NK-92 (cell line): ENCODE results near the gene KLHL36.
"Not testable (repeated sequence)": the region's sequence is repeated elsewhere in the genome, so short reads cannot be mapped to it uniquely, and the experiment has no call there.

Experiments used
- DNase-seq: peaks from one replicate; lab custom pipeline; 2025; ENCODE audit not compliant: unreplicated experiment; lab: John Stamatoyannopoulos, UW

The KLHL36 gene

DNA sequence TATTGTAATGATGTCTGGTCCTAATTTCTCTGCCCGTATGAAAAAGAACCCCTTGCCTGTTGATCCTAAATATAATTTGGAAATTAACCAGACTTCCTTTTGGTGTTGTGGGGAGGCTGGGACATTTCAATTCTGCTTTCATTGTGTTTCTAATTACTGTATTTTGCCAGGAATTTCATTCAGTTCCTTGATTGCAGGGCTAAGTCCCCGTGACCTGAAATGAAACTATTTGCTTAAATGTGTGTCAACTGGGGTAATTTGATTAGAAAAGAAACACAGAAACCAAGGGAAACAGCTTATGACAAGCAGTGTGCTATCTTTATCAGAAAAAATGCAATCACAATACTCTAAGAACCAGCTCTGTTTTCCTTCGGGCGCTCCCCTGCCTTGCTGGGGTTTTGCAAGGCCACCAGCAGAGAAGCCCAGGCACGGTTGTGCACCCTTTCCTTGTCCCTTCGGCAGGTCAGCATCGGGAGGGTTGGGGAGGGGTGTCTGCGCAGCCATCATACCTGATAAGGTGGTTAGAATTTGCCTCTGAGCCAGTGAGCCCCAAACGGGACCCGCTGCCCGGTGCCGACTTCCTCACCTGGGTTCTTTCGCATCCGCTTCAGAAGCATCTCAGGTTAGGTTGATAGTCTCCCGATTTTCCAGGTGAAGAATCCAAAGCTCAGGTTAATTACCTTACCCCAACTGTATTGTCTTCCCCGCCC is 19.4 kb downstream of the KLHL36 start:
- no peak for DNase-seq

DNA sequence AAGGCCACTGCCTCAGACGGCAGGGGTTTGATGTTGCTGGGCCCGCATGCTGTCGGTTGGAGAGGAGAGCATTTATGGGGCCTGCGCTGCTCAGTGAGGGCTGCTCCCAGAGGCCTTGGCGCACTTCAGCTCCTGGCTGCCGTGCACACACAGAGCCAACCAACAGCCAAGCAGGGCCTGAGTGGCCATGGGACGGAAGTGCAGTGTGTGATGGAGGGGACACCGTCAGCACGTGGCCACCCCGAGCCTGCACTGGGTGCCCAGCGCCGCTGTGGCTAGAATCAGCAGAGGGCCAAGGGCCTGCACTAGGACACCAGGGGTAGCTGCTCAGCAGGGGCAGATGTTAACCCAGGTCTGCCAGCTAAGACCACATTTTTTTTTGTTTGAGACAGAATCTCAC is 21.8 kb downstream of the KLHL36 start:
- DNase-seq, result no peak

DNA sequence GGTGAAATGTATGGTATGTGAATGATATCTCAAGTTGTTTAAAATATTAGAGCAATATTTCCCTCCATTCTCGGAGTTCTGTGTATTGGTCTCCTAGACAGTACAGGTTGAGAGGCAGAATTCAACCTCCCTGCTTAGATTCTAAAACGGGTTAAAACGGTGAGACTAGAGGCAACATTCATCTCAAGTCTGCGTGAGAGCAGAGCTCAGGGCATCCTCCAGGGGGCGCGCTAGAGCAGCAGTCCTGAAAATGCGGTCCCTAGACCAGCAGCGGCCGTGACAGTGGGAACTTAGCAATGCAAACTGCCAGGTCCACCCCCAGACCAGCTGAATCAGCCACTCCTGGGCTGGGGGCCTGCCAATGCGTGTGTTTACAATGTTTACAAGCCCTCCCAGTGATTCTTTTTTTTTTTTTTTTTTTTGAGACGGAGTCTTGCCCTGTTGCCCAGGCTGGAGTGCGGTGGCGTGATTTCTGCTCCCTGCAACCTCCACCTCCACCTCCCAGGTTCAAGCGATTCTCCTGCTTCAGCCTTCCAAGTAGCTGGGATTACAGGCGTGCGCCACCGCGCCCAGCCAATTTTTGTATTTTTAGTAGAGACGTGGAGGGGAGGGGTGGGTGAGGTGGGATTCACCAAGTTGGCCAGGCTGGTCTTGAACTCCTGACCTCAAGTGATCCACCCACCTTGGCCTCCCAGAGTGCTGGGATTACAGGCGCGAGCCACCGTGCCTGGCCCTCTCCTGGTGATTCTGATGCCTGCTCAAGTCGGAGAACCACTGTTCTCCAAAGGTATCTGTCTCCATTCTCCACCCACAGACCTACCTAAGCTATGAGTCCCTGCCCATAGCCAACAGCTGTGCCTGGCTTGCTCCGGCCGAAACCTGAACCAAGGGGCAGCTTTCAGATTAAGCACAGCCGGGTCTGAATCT is 24.2 kb downstream of the KLHL36 start:
- no peak for DNase-seq

DNA sequence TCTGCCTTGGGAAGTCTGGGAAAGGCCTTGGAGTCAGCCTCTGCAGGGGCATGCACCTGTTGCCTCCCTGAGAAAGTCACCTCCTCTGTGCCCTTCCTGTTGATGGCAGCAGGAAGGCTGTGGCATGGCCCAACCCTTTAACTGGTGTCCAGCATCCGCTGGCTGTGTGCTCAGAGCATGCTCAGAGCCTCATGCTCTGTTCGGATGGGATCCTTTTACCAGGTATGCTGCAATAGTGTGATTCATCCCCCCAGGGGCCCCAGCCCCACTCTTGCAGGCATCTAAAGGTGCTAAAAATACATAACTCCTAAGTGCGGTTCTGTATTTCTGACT is 24.9 kb downstream of the KLHL36 start:
- no peak for DNase-seq

DNA sequence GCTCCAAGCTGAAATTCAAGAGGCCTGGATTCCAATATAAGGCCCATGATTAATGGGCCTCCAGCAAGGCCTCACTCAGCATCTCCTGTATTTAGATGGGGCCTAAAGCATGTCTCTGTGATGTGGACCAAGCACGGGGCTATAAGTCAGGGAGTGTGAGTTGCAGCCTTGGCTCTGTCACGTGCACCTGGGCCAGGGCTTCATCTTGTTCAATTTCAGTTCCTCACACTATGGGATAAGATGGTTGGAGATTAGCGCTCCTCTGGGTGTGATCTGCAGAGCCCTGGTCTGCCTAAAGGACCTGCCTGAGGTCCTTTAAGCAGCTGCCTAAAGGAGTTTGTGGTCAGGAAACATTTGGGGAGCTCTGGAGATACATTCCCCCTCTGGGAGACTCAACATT is 25.2 kb downstream of the KLHL36 start:
- DNase-seq, result no peak

DNA sequence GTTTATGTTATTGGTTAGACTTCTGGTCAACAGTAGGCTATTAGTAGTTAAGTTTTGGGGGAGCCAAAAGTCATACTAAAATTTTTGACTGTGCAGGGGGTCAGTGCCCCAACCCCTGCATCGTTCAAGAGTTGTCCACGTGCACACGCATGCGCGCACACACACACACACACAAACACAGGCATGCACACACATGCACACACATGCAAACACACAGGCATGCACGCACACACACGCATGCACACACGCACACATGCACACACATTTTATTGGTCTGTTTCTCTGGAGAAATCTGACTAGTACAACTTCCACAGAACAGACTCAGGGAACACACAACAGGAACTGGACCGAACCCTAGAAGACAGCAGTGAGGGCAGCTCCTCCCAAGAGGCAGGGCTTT is 27.1 kb downstream of the KLHL36 start:
- no peak for DNase-seq

DNA sequence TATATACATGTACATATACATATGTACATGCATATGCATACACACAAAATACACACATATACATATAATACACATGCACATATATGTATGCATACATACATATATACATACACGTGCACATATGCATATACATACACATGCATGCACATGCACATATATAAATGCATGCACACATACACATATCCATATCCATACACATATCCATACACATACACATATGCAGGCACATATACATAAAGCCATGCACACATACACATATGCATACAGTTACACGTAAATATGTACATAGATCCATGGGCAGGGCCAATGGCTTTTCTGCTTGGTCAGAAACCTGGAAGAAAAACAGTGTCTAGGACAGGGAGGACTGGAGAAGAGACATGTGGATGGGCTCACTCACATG is 27.6 kb downstream of the KLHL36 start:
- DNase-seq, result no peak

DNA sequence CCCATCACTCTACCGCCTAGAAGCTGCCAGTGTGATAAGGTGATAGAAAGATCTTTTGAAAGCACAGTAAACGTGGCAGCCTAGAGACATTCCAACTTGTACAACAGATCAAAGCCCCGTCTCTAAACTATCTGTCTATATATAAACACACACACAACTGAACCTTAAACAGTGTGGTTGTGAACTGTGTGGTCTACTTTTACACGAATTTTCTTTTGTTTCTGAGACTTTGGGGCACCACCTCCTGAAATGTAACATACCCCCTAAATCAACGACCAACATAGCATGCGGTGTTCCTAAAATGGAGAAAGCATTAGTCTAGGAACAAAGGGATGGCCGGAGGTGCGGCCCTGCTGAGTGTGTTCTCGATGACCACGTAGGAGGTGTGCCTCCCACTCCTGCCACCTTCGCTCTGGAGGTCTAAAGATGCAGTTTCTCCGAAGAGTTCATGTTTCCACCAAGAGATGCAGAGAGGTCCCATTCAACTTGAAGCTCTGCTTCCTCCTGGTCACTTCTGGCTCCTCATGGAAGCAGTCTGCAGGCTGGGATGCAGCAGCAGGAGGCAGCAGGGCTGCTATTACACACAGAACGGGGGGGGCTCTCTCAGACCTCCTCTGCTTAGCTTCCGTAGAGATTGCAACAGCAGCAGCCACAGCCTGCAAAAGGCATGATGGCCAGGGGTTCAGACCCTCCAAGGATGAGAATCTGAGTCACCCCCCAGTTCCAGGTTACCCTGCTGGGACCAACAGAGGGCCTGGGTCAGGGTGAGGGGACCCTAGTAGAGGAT is 28.9 kb downstream of the KLHL36 start:
- no peak for DNase-seq

DNA sequence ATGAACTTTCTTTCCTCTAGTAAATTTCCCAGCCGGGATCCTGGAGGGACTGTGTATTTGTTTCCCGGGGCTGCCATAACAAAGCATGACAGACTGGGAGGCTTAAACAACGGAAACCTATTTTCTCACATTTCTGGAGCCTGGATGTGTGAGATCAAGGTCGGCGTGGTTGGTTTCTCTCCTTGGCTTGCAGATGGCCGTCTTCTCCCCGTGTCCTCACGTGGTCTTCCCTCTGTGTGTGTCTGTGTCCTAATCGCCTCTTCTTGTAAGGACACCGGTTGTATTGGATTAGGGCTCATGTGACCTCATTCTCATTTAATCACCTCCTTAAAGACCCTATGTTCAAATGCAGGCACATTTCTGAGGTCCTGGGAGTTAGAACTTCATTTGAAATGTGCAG is 29.5 kb downstream of the KLHL36 start:
- DNase-seq, result no peak

DNA sequence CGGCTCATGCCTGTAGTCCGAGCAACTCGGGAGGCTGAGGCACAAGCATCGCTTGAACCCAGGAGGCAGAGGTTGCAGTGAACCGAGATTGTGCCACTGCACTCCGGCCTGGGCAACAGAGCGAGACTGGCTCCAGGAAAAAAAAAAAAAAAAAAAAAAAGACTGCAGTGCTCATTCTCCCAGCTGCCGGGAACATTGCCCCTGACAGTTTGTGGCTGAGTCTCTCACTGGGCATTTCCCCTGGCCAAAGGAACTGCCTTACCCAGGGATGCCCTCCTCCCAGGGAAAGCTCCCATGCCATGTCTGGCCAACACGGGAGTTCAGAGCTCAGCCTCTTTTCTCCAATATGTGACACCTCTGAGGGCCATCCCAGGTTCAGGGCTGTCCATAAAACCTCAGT is 30.2 kb downstream of the KLHL36 start:
- DNase-seq, result no peak

DNA sequence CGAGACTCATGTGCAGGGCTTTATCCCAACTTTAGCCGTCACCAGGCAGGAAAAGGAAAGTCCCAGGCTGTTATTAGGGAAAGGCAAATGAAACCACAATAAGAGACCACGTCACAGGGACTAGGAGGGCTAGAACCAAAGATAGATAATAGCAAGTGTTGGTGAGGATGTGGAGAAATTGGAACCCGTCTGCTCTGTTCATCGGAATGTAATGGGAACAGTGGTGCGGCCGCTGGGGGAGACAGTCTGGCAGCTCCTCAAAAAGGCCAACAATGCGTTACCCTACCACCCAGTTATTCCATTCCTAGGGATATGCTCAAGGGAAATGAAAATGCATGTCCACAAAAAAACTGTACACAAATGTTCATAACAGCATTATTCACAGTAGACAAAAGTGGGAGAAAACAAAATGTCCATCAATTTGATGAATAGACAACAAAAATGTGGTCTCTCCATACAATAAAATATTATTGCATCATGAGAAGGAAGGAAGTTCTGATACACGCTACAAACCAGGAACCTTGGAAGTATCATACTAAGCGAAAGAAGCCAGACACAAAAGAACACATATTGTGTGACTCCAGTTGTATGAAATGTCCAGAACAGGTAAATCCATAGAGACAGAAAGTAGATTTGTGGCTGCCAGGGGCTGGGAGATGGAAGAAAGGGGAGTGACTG is 32.0 kb downstream of the KLHL36 start:
- no peak for DNase-seq

DNA sequence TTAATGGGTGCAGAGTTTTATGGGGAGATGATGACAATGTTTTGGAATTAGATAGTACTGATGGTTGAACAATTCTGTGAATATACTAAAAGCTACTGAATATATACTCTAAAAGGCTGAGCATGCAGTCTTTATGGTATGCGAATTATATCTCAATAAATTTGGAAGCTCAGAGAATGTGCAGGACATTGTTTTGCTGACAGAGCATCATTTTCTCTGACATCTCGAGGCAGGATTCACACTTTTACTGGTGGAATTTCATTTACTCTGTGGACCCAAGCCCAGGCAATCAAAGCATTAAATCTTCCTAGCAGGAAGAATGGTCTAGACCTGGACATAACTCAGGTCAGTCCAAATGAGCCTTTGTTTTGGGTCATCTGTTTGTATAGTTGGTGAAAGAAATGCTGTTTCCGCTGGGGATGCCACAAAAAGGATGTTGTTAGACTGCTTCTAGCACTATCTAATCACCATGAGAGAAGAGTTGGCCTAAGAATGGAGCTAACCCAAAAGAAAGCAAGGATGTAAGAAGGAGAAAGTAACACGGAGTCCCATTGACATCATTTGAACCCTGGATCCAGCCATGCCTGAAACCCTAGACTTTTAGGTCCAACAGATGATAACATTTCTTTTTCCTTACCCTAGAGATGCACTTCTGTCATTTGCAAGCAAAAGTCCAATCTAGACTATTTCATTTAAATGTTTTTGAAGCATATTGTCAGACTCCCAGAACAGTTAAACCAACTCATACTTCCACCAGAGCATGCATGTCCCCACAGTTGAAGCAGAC is 32.7 kb downstream of the KLHL36 start:
- no peak for DNase-seq

DNA sequence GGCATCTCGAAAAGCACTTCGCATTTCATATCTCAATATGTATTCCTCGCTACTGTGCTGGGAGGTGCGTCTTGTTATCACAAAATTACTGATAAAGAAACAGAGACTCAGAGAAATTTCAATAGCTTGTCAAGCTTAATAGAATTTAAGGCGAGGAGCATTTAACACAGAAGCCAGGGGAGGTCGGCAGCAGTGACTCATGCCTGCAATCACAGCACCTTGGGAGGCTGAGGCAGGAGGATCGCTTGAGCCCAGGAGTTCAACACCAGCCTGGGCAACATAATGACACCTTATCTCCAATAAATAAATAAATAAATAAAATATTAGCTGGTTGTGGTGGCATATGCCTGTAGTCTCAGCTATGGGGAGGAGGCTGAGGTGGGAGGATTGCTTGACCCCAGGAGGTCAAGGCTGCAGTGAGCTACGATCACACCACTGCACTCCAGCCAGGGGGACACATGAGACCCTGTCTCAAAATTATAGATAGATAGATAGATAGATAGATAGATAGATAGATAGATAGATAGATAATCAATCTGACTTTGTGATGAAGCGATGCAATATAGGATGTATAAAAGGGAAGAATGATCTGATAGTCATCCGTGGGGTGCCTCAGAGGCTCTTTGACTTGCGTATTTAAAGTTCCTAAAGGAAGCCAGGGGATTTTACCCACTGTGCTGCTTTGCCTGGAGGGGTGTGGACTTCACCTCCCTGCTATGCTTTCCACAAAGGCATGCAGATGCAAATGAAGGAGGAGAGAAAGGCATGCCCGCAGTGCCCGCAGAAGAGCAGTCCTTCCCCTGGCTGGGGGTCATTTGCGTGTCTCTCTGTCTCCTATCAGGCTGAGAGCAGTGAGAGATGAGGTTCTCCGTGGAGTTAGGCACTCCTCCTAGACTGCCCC is 35.6 kb downstream of the KLHL36 start:
- DNase-seq, result no peak

DNA sequence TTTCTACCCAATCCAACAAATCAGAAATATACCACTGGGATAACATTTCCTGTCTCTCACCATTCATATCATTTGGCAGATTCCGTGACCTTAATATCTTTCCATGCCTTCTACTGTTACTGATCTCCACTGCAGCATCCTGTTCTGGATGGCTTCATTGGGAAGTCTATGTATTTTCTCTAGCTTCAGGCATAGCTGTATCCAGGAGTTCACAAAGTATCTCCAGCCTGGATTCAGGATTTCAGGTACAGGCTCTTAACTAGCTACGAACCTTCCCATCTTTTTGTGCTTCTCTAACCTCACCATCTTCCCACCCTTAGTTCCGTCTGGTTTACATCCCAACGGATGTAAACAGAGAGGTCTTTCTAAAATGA is 36.3 kb downstream of the KLHL36 start:
- DNase-seq, result no peak

DNA sequence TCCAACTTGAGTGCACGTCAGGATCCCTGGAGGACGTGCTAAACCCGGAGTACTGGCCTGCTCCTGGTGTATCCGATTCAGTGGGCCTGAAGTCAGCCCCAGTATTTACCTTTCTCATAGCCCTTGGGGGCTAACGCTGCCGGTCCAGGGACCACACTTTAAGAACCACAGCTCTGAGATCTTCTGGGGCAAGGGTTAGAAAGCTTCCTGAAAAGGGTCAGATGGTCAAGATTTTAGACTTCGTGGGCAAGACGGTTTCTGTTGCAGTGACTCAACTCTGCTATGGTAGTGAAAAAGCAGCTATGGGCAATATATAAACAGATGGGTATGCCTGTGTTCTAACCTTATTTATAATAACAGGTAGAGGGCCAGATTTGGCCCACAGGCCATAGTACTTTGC is 36.9 kb downstream of the KLHL36 start:
- DNase-seq, result no peak

DNA sequence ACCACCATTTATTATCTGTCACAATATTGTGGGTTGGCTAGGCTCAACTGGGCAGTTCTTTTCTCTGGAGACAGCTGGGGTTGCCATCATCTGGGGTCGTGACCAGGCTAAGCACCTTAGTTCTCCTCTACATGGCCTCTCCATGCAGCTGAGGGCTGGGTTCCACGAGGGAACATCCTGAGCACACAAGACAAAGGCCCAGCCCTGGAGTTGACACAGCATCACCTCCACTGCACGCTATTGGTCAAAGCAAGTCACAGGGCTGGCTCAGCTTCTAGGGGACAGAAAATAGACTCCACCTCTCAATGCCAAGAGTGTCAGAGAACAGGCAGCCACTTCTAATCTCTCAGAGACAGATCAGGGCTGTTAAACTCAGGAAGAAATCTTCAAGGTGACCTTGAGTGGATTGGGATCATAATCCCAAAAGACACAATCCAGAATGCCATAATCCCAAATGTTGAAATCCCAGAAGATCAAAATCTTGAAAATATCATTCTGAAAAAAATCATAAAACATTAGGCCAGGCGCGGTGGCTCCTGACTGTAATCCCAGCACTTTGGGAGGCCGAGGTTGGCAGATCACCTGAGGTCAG is 38.5 kb downstream of the KLHL36 start:
- DNase-seq, result no peak

DNA sequence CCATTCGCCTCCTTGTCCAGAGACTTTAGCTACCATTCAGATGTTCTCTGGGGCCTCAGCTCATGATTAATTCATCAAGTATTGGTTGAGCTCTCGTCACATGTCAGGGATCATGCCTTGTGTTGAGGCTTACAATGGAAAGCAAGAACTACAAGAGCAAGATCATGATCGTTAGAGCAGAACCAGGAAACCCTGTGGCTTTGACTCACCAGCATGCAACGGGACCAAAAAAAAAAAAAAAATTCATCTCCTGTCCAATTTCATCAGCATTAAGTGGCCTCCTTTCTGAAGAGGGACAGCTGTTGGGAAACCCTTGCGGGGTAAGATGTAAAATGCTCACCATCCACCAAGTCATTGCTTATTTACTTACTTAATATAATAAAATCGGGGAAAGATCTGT is 39.4 kb downstream of the KLHL36 start:
- DNase-seq, result no peak

DNA sequence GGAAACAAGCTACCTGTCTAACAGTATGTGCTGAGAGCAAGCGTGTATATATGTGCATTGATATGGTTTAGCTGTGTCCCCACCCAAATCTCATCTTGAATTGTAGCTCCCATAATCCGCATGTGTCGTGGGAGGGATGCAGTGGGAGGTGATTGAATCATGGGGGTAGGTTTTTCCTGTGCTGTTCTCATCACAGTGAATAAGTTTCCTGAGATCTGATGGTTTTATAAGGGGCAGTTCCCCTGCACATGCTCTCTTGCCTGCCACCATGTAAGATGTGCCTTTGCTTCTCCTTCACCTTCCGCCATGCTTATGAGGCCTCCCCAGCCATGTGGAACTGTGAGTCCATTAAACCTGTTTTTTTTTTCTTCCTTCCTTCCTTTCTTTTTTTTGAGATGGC is 39.9 kb downstream of the KLHL36 start:
- not testable (repeated sequence) for DNase-seq

DNA sequence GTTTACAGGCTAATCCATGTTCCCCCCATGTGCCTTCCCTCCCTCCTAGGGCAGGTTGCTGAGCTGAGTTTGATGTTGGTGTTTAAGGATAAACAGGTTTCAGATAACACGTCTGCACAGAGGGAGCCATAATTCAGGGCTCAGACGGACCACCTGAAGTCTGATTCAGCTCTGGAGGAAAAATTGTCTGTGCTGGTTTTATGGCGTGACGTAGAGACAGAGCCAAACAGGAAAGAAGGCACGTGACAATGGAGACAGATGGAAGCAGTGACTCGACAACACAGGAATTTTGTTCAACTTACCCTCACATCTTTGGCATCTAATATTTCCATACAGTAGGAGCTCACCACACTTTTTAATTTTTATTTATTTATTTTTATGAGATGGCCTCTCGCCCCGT is 40.8 kb downstream of the KLHL36 start:
- DNase-seq, result no peak
